Activated CD8-positive, alpha-beta memory T cell treated with anti-CD3 and anti-CD28 coated beads for 1 hour (primary cell): ENCODE measurements around the gene ABHD4.
"Not testable (repeated sequence)": the region's sequence is repeated elsewhere in the genome, so short reads cannot be mapped to it uniquely, and the experiment has no call there.

Experiments
- DNase-seq, 2 donors: peaks; one replicate each; pipeline ENCODE4 v3.0.0-alpha.2; 2020; ENCODE audit warnings: low read depth in 1 of 2; ENCODE audit errors: extremely low read depth in 1 of 2

The ABHD4 gene

GRCh38 chr14:22598099-22598895 lies at the start of gene ABHD4:
Gene ABHD4 (plus strand): TSS chr14:22598300. CDS start chr14:22598307, 7 bp downstream.
- peak in 1 of 2 donors; percentile 47 for DNase-seq

GRCh38 chr14:22549324-22549962 lies 48.7 kb upstream of the ABHD4 start:
- DNase-seq: no peak

GRCh38 chr14:22549981-22550673 lies 48.0 kb upstream of the ABHD4 start:
- DNase-seq: peak in 1 of 2 donors; percentile 49

- DNase-seq: no peak
These were observed 46.5 kb upstream of the ABHD4 start for GRCh38 chr14:22551605-22551997.

- no peak for DNase-seq
These were observed 45.9 kb upstream of the ABHD4 start for GRCh38 chr14:22552001-22552826.

- DNase-seq: no peak
These were observed 45.3 kb upstream of the ABHD4 start for GRCh38 chr14:22552827-22553076.

GRCh38 chr14:22553445-22553844 lies 44.7 kb upstream of the ABHD4 start:
- DNase-seq: no peak

- DNase-seq: not testable (repeated sequence)
These were observed 44.1 kb upstream of the ABHD4 start for GRCh38 chr14:22553861-22554497.

GRCh38 chr14:22554498-22555383 lies 43.4 kb upstream of the ABHD4 start:
- DNase-seq: no peak

GRCh38 chr14:22555384-22556011 lies 42.6 kb upstream of the ABHD4 start:
- DNase-seq: no peak

GRCh38 chr14:22556021-22556989 lies 41.8 kb upstream of the ABHD4 start:
- DNase-seq: peak; percentile 91 to 96

GRCh38 chr14:22556990-22557623 lies 41.0 kb upstream of the ABHD4 start:
- DNase-seq: peak; percentile 78 to 95

- no peak for DNase-seq
These were observed 40.3 kb upstream of the ABHD4 start for GRCh38 chr14:22557846-22558220.

- peak in 1 of 2 donors; percentile 54 for DNase-seq
These were observed 39.7 kb upstream of the ABHD4 start for GRCh38 chr14:22558221-22558913.

GRCh38 chr14:22559041-22559440 lies 39.1 kb upstream of the ABHD4 start:
- no peak for DNase-seq

- no peak for DNase-seq
These were observed 37.3 kb upstream of the ABHD4 start for GRCh38 chr14:22560662-22561365.

- DNase-seq: no peak
These were observed 36.8 kb upstream of the ABHD4 start for GRCh38 chr14:22561366-22561660.
